Cerebellar cortex (tissue), 1 donor: ENCODE results near the gene S100G.
"Not testable (repeated sequence)": the region's sequence is repeated elsewhere in the genome, so short reads cannot be mapped to it uniquely, and the experiment has no call there.

ENCODE experiments used
- DNase-seq: peaks from one replicate; pipeline ENCODE4 v3.0.0-alpha.2; 2015; ENCODE audit warnings: low spot score

Gene S100G

GRCh38 chrX:16649858-16650257, at the start of gene S100G:
Gene S100G, plus strand, starts transcription at chrX:16650158. Its CDS starts 849 bp downstream, at chrX:16651007.
- no peak for DNase-seq

GRCh38 chrX:16601885-16602284, 48.1 kb upstream of the S100G start:
- no peak for DNase-seq

GRCh38 chrX:16603235-16603634, 46.7 kb upstream of the S100G start:
- DNase-seq: not testable (repeated sequence)

GRCh38 chrX:16603822-16604221, 46.1 kb upstream of the S100G start:
- no peak for DNase-seq

- DNase-seq: no peak
These were observed 45.6 kb upstream of the S100G start for GRCh38 chrX:16604337-16604736.

- no peak for DNase-seq
These were observed 43.7 kb upstream of the S100G start for GRCh38 chrX:16606142-16606720.

- DNase-seq: no peak
These were observed 39.8 kb upstream of the S100G start for GRCh38 chrX:16610121-16610621.

- not testable (repeated sequence) for DNase-seq
These were observed 39.3 kb upstream of the S100G start for GRCh38 chrX:16610654-16611053.

- DNase-seq: no peak
These were observed 37.6 kb upstream of the S100G start for GRCh38 chrX:16612257-16612897.

- no peak for DNase-seq
These were observed 32.6 kb upstream of the S100G start for GRCh38 chrX:16617382-16617781.

- DNase-seq: no peak
These were observed 31.5 kb upstream of the S100G start for GRCh38 chrX:16618422-16618821.

GRCh38 chrX:16619024-16619423, 30.9 kb upstream of the S100G start:
- DNase-seq: no peak

GRCh38 chrX:16628511-16628910, 21.4 kb upstream of the S100G start:
- DNase-seq: not testable (repeated sequence)

- DNase-seq: no peak
These were observed 20.9 kb upstream of the S100G start for GRCh38 chrX:16628946-16629595.

GRCh38 chrX:16629909-16630308, 20.0 kb upstream of the S100G start:
- no peak for DNase-seq

- DNase-seq: no peak
These were observed 16.2 kb upstream of the S100G start for GRCh38 chrX:16633754-16634153.

GRCh38 chrX:16635040-16635439, 14.9 kb upstream of the S100G start:
- DNase-seq: no peak

- no peak for DNase-seq
These were observed 14.4 kb upstream of the S100G start for GRCh38 chrX:16635596-16635995.

GRCh38 chrX:16638533-16638932, 11.4 kb upstream of the S100G start:
- no peak for DNase-seq

- DNase-seq: no peak
These were observed 10.0 kb upstream of the S100G start for GRCh38 chrX:16639966-16640365.

- DNase-seq: no peak
These were observed 9.1 kb upstream of the S100G start for GRCh38 chrX:16640823-16641222.

- DNase-seq: no peak
These were observed 6.8 kb upstream of the S100G start for GRCh38 chrX:16643176-16643575.
